NCI-H2107 treated with DMSO at 0.1 percent for 48 hours (cell line): ENCODE data around the gene FYN.
"Not testable (repeated sequence)": the region's sequence is repeated elsewhere in the genome, so short reads cannot be mapped to it uniquely, and the experiment has no call there.

ENCODE experiments used
- DNase-seq: peaks from one replicate; lab custom pipeline; 2025; ENCODE audit not compliant: unreplicated experiment; lab: John Stamatoyannopoulos, UW

FYN gene

GRCh38 chr6:111873178-111874024, at the start of gene FYN:
Gene FYN (minus strand): TSS chr6:111873452. CDS start chr6:111720051, 153,401 bp downstream.
- peak; percentile 89 for DNase-seq

- peak; percentile 36 for DNase-seq
Observed at GRCh38 chr6:111922454-111923297, 49.4 kb upstream of the FYN start.

GRCh38 chr6:111921103-111921502, 47.9 kb upstream of the FYN start:
- no peak for DNase-seq

- no peak for DNase-seq
Observed at GRCh38 chr6:111920578-111920977, 47.3 kb upstream of the FYN start.

GRCh38 chr6:111918825-111919224, 45.6 kb upstream of the FYN start:
- DNase-seq: no peak

- no peak for DNase-seq
Observed at GRCh38 chr6:111916747-111917146, 43.5 kb upstream of the FYN start.

- no peak for DNase-seq
Observed at GRCh38 chr6:111914617-111915016, 41.4 kb upstream of the FYN start.

- DNase-seq: no peak
Observed at GRCh38 chr6:111912904-111913303, 39.7 kb upstream of the FYN start.

GRCh38 chr6:111911428-111911827, 38.2 kb upstream of the FYN start:
- no peak for DNase-seq

GRCh38 chr6:111909238-111909637, 36.0 kb upstream of the FYN start:
- no peak for DNase-seq

GRCh38 chr6:111908365-111908764, 35.1 kb upstream of the FYN start:
- not testable (repeated sequence) for DNase-seq

- DNase-seq: no peak
Observed at GRCh38 chr6:111900735-111901134, 27.5 kb upstream of the FYN start.

- DNase-seq: no peak
Observed at GRCh38 chr6:111899531-111899930, 26.3 kb upstream of the FYN start.

GRCh38 chr6:111898452-111898851, 25.2 kb upstream of the FYN start:
- DNase-seq: no peak

- no peak for DNase-seq
Observed at GRCh38 chr6:111894951-111895350, 21.7 kb upstream of the FYN start.

- no peak for DNase-seq
Observed at GRCh38 chr6:111894272-111894671, 21.0 kb upstream of the FYN start.

GRCh38 chr6:111892431-111892830, 19.2 kb upstream of the FYN start:
- DNase-seq: no peak

- DNase-seq: no peak
Observed at GRCh38 chr6:111890988-111891387, 17.7 kb upstream of the FYN start.

- DNase-seq: peak; percentile 75
Observed at GRCh38 chr6:111888928-111889695, 15.9 kb upstream of the FYN start.

- DNase-seq: not testable (repeated sequence)
Observed at GRCh38 chr6:111886793-111887192, 13.5 kb upstream of the FYN start.

- no peak for DNase-seq
Observed at GRCh38 chr6:111885373-111886027, 12.2 kb upstream of the FYN start.
